Smooth muscle cell (in vitro differentiated cells): ENCODE measurements around the gene FAM177B. TPM values are rescaled to one million over a fixed set of nuclear protein-coding genes. Genes with fewer than 3 reads are reported as not detected.

Experiments
- DNase-seq: peaks from one replicate; lab custom pipeline; 2025; ENCODE audit not compliant: unreplicated experiment; lab: John Stamatoyannopoulos, UW
- H2AFZ ChIP-seq: fragments of 200-600 bp; sonication (generic); 2 replicates; pipeline ENCODE4 v1.6.0; 2016; ENCODE audit warnings: antibody characterized with exemption, low read depth, mild to moderate bottlenecking
- H3F3A ChIP-seq: fragments of 200-600 bp; sonication (generic); 2 replicates; pipeline ENCODE4 v1.6.0; 2017; ENCODE audit warnings: antibody characterized with exemption, low read depth
- H3K27ac ChIP-seq: fragments of 200-600 bp; sonication (generic); 2 replicates; pipeline ENCODE4 v1.5.1; 2016; ENCODE audit warnings: low read depth, mild to moderate bottlenecking
- H3K27me3 ChIP-seq: fragments of 200-600 bp; sonication (generic); 2 replicates; pipeline ENCODE4 v1.6.1; 2016; ENCODE audit warnings: low read depth, mild to moderate bottlenecking
- H3K36me3 ChIP-seq: fragments of 200-600 bp; sonication (generic); 2 replicates; pipeline ENCODE4 v1.5.1; 2016; ENCODE audit warnings: low read depth
- H3K4me1 ChIP-seq: fragments of 200-600 bp; sonication (generic); 2 replicates; pipeline ENCODE4 v1.5.1; 2016; ENCODE audit warnings: low read depth
- H3K4me2 ChIP-seq: fragments of 200-600 bp; sonication (generic); 2 replicates; pipeline ENCODE4 v1.6.0; 2016; ENCODE audit warnings: mild to moderate bottlenecking
- H3K4me3 ChIP-seq: fragments of 200-600 bp; sonication (generic); 2 replicates; pipeline ENCODE4 v1.5.1; 2016; ENCODE audit warnings: mild to moderate bottlenecking
- H3K79me2 ChIP-seq: fragments of 200-600 bp; sonication (generic); 2 replicates; pipeline ENCODE4 v1.6.0; 2016; ENCODE audit warnings: low read depth, mild to moderate bottlenecking
- H3K9ac ChIP-seq: fragments of 200-600 bp; sonication (generic); 2 replicates; pipeline ENCODE4 v1.6.0; 2016; ENCODE audit warnings: low read depth
- H3K9me3 ChIP-seq: fragments of 200-600 bp; sonication (generic); replicated peaks from 2 replicates; pipeline ENCODE4 v1.5.1; 2016; ENCODE audit warnings: low read depth
- H4K20me1 ChIP-seq: fragments of 200-600 bp; sonication (generic); 2 replicates; pipeline ENCODE4 v1.6.0; 2016; ENCODE audit warnings: low read depth
- WGBS: methylation state at CpG from one replicate; pipeline ENCODE4 v1.1.7; 2016; ENCODE audit warnings: low lambda C conversion rate; 5-methylcytosine and 5-hydroxymethylcytosine counted together
- polyA plus RNA-seq: library from polyadenylated mRNA; unstranded; fragments of >200 nt; fragmentation: Nextera tagmentation; extraction: Ambion mirVana; gene quantifications from 2 replicates; pipeline ENCODE4 v1.2.1, GENCODE V29; 2016
- total RNA-seq: library from RNA; depleted of rRNA; stranded (reverse); fragments of >200 nt; gene quantifications from 2 replicates; pipeline ENCODE4 v1.2.3, GENCODE V29; 2014
- TF ChIP-seq, protein P1 (sequence below): fragments of 200-600 bp; sonication (generic); IDR thresholded peaks from 2 replicates; pipeline ENCODE4 v1.5.1; 2017; ENCODE audit warnings: borderline replicate concordance, mild to moderate bottlenecking, antibody characterized with exemption; ENCODE audit not compliant: insufficient read depth, poor library complexity, severe bottlenecking

Gene FAM177B
- total and polyA plus RNA-seq, 2 experiments from 2014 or later = not detected

DNA sequence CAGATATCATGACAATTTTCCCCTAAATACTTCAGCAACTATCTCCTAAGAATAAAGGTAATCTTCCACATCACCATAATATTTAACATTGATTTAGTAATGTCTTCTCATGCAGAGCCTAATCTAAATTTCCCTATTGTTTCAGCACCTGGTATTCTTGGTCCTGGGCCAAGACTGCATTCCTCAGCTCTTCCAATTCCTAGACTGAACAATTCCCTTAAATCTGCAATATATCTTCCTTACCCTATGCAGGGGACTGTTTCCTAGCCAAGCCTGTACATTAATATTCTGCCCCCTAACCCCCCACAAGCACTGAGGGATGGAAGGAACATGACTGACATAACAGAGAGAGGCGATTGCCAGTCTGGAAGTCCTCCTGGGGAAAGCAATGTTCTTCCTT lies 49.1 kb downstream of the FAM177B start:
- TF ChIP-seq, protein P1, sequence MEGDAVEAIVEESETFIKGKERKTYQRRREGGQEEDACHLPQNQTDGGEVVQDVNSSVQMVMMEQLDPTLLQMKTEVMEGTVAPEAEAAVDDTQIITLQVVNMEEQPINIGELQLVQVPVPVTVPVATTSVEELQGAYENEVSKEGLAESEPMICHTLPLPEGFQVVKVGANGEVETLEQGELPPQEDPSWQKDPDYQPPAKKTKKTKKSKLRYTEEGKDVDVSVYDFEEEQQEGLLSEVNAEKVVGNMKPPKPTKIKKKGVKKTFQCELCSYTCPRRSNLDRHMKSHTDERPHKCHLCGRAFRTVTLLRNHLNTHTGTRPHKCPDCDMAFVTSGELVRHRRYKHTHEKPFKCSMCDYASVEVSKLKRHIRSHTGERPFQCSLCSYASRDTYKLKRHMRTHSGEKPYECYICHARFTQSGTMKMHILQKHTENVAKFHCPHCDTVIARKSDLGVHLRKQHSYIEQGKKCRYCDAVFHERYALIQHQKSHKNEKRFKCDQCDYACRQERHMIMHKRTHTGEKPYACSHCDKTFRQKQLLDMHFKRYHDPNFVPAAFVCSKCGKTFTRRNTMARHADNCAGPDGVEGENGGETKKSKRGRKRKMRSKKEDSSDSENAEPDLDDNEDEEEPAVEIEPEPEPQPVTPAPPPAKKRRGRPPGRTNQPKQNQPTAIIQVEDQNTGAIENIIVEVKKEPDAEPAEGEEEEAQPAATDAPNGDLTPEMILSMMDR = no peak
- WGBS = 97% methylated on average over 1 of the region's 1 CpG
- no peak for DNase-seq
- Histone ChIP-seq H3K9me3 (no peaks in the 10 kb centered on the region), H4K20me1 (no peaks in the 10 kb centered on the region), H3K4me1 (no peaks in the 10 kb centered on the region), H3K4me3 (no peak overlapping the region), H3K79me2 (no peaks in the 10 kb centered on the region), H3F3A (no peaks in the 10 kb centered on the region), H3K4me2 (no peak overlapping the region), H3K9ac (no peak overlapping the region), H2AFZ (no peak overlapping the region), H3K27me3 (peaks cover 5% of the 10 kb centered on the region), H3K27ac (no peak overlapping the region), H3K36me3 (no peaks in the 10 kb centered on the region)

DNA sequence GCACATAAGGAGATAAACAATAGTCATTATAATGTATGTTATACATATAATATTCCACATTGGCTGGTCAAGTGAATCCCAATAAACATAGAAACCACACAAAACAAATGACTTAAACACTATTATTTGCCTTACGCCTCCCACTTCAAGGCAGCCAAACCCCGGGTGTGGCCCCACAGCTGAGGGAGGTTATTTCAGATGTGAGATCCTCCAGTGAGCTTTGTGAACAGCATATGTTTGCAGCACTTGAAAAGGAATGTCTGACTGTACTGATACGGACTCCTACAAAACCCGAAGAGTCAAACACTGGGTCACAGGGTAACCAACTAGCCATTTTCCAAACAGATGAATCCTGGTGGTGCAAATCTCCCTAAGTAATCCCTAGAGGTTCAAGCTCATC lies 50.7 kb downstream of the FAM177B start:
- Histone ChIP-seq H3K79me2 (no peaks in the 10 kb centered on the region), H3K4me2 (no peak overlapping the region), H2AFZ (no peak overlapping the region), H3K4me3 (no peak overlapping the region), H3K9ac (no peak overlapping the region), H3K9me3 (no peaks in the 10 kb centered on the region), H3K27ac (no peak overlapping the region), H3K36me3 (no peaks in the 10 kb centered on the region), H4K20me1 (no peaks in the 10 kb centered on the region), H3K27me3 (no peaks in the 10 kb centered on the region), H3K4me1 (no peaks in the 10 kb centered on the region), H3F3A (no peaks in the 10 kb centered on the region)
- TF ChIP-seq, protein P1 = no peak
- WGBS = 63% methylated on average over 4 of the region's 4 CpGs
- no peak for DNase-seq

DNA sequence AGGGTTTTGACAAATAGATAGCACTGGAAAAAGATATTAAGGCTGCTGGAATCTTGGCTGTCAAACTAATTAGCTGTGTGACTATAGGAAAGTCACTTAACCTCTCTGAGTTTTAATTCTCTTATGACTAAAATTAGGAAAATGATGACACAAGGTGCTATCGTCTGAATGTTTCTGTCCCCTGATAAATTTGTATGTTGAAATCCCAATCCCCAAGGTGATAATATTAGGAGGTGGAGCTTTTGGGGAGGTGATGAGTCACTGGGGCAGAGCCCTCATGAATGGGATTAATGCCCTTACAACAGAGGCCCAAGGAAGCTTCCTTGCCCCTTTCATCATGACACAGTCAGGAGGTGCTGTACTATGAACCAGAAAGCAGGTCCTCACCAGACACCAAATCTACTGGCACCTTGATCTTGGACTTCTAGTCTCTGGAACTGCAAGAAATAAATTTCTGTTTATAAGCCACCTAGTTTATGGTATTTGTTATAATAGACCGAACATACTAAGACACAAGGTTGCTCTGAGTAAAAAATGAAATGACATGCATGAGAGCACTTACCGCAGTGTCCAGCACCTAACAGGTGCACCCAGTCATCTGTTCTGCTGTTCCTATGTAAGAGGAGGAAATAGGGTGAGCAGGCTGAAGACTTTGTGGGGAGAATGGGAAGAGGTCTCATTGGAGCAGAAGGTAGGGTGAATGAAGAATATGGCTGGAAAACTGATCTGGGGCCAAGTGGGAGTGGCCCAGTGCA lies 51.6 kb downstream of the FAM177B start:
- Histone ChIP-seq H3K4me3 (no peak overlapping the region), H2AFZ (no peak overlapping the region), H3K4me2 (no peak overlapping the region), H3K4me1 (no peaks in the 10 kb centered on the region), H3K79me2 (no peaks in the 10 kb centered on the region), H3K27ac (no peak overlapping the region), H3K9me3 (no peaks in the 10 kb centered on the region), H3K27me3 (no peaks in the 10 kb centered on the region), H3K36me3 (no peaks in the 10 kb centered on the region), H4K20me1 (no peaks in the 10 kb centered on the region), H3K9ac (no peak overlapping the region), H3F3A (no peaks in the 10 kb centered on the region)
- no peak for DNase-seq
- 91% methylated on average over 3 of the region's 3 CpGs for WGBS
- TF ChIP-seq, protein P1 = no peak

DNA sequence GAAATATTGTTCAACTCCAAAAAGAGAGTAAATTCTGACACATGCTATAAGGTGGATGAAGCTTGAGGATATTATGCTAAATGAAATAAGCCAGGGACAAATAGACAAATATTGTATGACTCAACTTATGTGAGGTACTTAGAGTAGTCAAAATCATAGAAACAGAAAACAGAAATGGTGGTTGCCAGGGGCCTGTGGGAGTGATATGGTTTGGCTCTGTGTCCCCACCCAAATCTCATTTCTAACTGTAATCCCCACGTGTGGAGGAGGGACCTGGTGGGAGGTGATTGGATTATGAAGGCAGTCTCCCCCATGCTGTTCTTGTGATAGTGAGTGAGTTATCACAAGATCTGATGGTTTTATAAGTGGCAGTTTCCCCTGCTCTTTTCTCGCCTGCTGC lies 53.1 kb downstream of the FAM177B start:
- Histone ChIP-seq H3K4me3 (no peak overlapping the region), H3F3A (no peaks in the 10 kb centered on the region), H3K27ac (no peak overlapping the region), H3K9ac (no peak overlapping the region), H3K79me2 (no peaks in the 10 kb centered on the region), H3K4me1 (no peaks in the 10 kb centered on the region), H3K36me3 (no peaks in the 10 kb centered on the region), H2AFZ (no peak overlapping the region), H3K9me3 (no peaks in the 10 kb centered on the region), H3K4me2 (no peak overlapping the region), H4K20me1 (no peaks in the 10 kb centered on the region), H3K27me3 (no peaks in the 10 kb centered on the region)
- DNase-seq = no peak
- 76% methylated on average over 2 of the region's 2 CpGs for WGBS
- TF ChIP-seq, protein P1 = no peak
